DMS79 treated with DMSO at 0.1 percent for 48 hours (cell line): Measurements from ENCODE around the gene ASTL.
"Not testable (repeated sequence)": the region's sequence is repeated elsewhere in the genome, so short reads cannot be mapped to it uniquely, and the experiment has no call there.

ENCODE experiments used
- DNase-seq: peaks from one replicate; lab custom pipeline; 2025; lab: John Stamatoyannopoulos, UW

Gene ASTL

GRCh38 chr2:96138179-96139145, at the start of gene ASTL:
Gene ASTL (minus strand): TSS chr2:96138502. CDS start chr2:96138436, 66 bp downstream.
- DNase-seq = peak; percentile 91

- no peak for DNase-seq
These were observed 48.3 kb upstream of the ASTL start for GRCh38 chr2:96186562-96186961.

DNA sequence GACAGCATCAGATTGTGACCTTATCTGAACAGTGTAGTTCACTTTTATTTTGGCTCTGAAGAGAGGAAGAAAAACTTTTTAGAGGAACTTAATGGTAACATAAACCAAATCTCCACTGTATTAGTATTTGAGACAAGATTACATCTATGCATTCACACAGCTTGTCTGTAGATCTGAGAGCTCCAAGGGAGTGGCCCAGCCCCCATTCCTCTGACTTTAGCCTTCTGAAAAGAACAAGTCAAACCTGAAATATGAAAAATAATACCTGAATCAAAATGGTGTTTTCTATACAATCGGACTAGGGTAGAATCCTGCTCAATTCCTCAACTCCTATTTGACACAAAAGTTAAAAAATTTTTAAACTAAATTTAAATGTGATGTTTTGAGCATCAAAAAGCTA, 47.2 kb upstream of the ASTL start:
- no peak for DNase-seq

GRCh38 chr2:96184989-96185388, 46.7 kb upstream of the ASTL start:
- DNase-seq = no peak

DNA sequence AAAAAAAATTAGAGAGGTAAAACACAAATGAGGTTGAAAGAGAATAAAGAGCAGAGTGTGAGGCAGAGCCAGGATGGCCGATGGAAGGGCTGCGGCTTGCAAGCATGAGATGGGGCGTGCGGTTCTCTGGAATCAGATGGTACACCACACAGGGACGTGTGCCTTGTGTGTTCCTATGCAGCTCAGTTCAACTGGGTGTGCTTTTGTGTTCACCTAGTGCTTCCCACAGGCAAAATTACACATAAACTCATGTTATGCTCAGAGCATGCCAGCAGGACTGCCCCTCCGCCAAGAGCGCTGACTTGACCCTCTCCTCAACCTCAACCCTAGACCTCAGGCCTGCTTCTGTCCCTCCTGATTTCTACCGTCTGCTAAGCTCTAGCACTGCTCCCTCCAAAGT, 45.9 kb upstream of the ASTL start:
- no peak for DNase-seq

DNA sequence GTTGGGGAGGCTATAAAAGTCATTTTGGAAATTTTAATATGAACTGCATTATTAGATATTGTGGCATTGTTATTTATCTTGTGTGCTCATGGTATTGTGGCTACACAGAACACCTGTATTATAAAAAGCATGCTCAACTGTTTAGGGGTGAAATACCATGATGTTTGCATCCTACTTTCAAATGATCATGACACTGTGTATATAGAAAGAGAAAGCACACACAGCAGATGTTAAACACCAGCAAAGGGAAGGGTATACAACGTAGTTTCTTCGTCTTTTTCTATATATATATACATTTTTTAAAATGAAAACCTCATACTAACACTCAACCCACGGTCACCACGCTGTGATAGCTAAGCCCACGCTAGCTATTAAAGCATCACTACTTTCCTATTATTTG, 43.2 kb upstream of the ASTL start:
- no peak for DNase-seq

DNA sequence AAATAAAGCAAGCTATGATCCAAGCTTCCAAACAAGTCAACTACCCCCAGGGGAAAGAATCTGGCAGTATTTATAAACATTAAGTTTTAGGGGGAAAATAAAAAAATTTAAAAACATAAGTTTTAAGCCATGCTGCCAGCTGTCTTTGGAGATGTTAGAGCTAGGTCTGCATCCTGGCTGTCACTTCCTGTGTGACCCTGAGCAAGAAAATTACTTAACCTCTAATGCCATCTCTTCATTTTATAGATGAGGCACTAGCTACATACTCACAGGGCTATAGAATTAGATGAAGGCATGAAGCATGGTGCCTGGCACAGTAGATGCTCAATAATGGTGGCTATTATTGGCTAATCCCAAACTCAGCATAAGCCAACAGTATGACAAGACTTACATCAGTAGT, 42.2 kb upstream of the ASTL start:
- DNase-seq = no peak

DNA sequence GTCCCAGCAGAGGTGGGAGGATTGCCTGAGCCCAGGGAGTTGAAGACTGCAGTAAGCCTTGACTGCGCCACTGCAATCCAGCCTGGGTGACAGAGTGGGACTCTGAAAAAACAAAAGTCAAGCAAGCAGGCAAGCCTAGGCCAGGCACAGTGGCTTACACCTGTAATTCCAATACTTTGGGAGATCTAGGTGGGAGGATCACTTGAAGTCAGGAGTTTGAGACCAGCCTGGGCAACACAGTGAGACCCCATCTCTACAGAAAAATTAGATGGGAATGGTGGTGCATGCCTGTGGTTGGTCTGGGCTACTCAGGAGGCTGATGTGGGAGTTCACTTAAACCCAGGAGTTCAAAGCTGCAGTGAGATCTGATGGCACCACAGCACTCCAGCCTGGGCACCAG, 41.7 kb upstream of the ASTL start:
- no peak for DNase-seq

GRCh38 chr2:96176661-96177060, 38.4 kb upstream of the ASTL start:
- DNase-seq = no peak

DNA sequence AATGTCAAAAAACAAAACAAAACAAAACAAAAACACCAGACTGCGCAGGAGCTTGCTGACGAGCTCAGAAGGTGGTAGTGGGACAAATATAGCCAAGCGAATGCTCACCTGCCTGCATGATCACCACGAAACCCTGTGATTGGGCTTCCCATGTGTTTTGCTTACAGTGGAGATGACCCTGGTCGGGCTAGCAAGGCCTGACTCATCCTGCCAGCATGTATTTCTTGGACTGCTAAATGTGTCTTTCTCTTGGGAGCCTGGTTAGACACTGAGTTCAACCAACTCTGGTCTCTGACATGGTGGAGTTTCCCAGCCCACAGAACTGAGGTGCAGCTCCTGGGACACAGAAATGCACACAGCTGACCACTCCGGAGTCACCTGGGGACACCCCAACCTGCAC, 37.6 kb upstream of the ASTL start:
- DNase-seq = no peak

DNA sequence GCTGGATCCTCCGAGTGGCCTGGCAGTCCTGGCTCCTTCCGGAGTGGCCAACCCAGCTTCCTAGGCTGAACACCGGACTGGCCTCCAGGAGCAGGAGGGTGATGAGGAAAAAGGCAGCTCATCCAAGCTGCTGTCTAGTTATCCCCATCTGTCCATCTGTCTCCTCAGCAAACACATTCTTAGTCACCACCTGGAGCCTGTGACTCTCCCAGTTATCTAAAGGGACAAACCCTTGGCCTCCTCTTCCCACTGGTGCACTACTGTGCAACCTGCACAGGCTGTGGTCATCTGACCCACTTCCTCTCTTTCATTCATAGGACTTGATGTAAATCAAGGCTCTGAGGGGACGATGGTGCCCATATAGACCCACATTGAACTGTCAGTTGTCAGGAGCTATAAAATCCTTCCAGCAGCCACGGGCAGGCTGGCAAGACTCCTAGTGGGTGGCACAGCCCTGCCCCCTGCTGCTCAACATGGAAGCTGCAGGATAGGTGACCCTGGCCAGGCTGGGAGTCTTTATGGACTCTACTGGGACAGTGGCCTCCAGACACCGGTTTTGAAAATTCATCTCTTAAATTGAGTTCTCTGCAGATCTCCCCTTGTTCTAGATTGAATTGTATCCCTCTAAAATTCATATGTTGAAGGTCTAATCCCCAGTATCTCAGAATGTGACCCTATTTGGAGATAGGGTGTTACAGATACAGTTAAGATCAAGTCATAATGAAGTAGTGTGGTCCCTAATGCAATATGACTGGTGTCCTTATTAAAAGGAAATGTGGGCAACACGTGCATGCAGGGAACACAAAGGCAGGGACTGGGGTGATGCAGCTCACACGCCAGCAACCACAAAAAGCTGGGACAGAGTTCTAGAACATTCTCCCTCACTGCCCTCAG, 36.2 kb upstream of the ASTL start:
- DNase-seq = peak; percentile 51

DNA sequence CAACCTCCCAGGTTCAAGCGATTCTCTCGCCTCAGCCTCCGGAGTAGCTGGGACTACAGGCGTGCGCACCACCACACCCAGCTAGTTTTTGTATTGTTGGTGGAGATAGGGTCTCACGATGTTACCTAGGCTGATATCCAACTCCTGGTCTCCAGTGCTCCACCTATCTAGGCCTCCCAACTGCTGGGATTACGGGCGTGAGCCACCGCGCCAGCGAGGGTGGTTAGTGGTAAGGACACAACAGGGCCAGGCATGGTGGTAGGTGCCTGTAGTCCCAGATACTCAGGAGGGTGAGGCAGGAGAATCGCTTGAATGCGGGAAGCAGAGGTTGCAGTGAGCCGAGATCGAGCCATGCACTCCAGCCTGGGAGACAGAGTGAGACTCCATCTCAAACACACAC, 33.5 kb upstream of the ASTL start:
- no peak for DNase-seq

GRCh38 chr2:96170626-96171025, 32.3 kb upstream of the ASTL start:
- no peak for DNase-seq

DNA sequence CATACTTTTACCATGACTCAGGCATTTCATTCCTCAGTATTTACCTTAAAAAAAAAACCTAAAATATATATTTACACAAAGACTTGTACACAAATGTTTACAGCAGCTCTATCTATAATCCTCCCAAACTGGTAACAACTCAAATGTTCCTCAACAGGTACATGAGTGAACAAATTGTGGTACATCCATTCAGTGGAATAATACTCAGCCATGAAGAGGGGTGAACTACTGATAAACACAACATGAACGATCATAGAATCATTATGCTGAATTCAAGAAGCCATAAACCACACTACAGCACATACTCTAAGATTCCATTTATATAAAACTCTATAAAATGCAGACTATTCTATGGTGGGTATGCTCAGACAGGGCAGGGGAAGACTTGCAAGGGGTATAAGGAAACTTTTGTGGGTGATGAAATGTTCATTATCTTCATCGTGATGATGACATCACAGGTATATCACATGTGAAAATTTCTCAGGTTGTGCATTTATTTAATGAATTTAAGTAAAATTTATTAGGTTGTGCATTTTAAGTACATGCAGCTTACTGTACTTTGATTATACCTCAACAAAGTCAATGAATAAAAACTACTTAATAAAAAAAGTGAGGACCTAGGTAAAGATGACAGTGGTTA, 31.7 kb upstream of the ASTL start:
- DNase-seq = no peak

- DNase-seq = no peak
These were observed 29.2 kb upstream of the ASTL start for GRCh38 chr2:96167407-96168013.

GRCh38 chr2:96164459-96165184, 26.3 kb upstream of the ASTL start:
- DNase-seq = no peak

- DNase-seq = no peak
These were observed 25.6 kb upstream of the ASTL start for GRCh38 chr2:96163768-96164429.

DNA sequence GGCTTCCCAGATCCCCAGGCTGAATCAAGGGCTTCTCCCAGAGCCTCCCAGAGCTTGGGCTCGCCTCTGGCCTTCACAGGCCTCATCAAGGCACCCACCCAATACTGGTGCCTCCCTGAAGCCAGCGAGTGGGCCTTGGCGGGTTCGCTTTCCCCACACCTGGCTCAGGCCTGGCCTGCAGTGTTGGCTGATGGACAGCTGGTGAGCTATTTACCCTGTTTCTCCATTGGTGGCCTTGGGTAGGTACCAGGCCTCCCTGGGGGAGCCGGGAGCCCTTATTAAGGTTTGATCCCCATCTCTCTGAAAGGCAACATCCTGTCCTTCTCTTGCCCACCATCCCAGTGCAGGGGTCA, 25.1 kb upstream of the ASTL start:
- no peak for DNase-seq

- DNase-seq = no peak
These were observed 23.6 kb upstream of the ASTL start for GRCh38 chr2:96161898-96162297.

GRCh38 chr2:96160366-96160765, 22.1 kb upstream of the ASTL start:
- DNase-seq = not testable (repeated sequence)
